GM12892 (cell line): ENCODE data around the gene DTD2.

ENCODE experiments used
- POLR2AphosphoS5 ChIP-seq: IDR thresholded peaks from 2 replicates; pipeline ENCODE4 v1.6.1; 2011; ENCODE audit warnings: low read depth, low read length, control low read depth
- TAF1 ChIP-seq: IDR thresholded peaks from 2 replicates; pipeline ENCODE4 v1.6.1; 2011; ENCODE audit warnings: low read depth, mild to moderate bottlenecking, control low read depth, low read length, borderline replicate concordance

- TF ChIP-seq TAF1, result no peak
- TF ChIP-seq POLR2AphosphoS5, result no peak
Observed at GRCh38 chr14:31477248-31477647, 19.9 kb upstream of the DTD2 start.
